Testis (tissue), 3 donors: ENCODE results near the gene KRTAP4-16. TPM values are rescaled to one million over a fixed set of nuclear protein-coding genes. Genes with fewer than 3 reads are reported as not detected.
"Not testable (repeated sequence)": the region's sequence is repeated elsewhere in the genome, so short reads cannot be mapped to it uniquely, and the experiment has no call there.

Experiments used
- DNase-seq: peaks from one replicate; pipeline ENCODE4 v3.0.0-alpha.2; 2019
- H3K27ac ChIP-seq, 2 donors: fragments of 200-600 bp; sonication (generic); one replicate each; pipeline ENCODE4 v1.5.1; 2019
- H3K27me3 ChIP-seq: fragments of 200-600 bp; sonication (generic); one replicate; pipeline ENCODE4 v1.5.1; 2019
- H3K36me3 ChIP-seq: fragments of 200-600 bp; sonication (generic); one replicate; pipeline ENCODE4 v1.5.1; 2017; ENCODE audit warnings: low read depth; ENCODE audit errors: missing control alignments
- H3K4me1 ChIP-seq: fragments of 200-600 bp; sonication (generic); one replicate; pipeline ENCODE4 v1.5.1; 2019
- H3K4me3 ChIP-seq, 2 donors: fragments of 200-600 bp; sonication (generic); one replicate each; pipeline ENCODE4 v1.5.1; 2017 to 2019
- H3K9me3 ChIP-seq: fragments of 200-600 bp; sonication (generic); one replicate; pipeline ENCODE4 v1.5.1; 2017
- CTCF ChIP-seq, 3 experiments: fragments of 450-650 bp in 2 of 3; fragments of 200-600 bp in 1 of 3; sonication (generic) in 1 of 3; IDR thresholded peaks; one replicate each; pipeline ENCODE4 v1.5.1; 2016 to 2019; ENCODE audit warnings: antibody characterized with exemption in 3 of 3, mild to moderate bottlenecking in 2 of 3, moderate library complexity in 1 of 3
- POLR2A ChIP-seq: fragments of 450-650 bp; IDR thresholded peaks from one replicate; pipeline ENCODE4 v1.6.1; 2017; ENCODE audit warnings: antibody characterized with exemption, mild to moderate bottlenecking, moderate library complexity
- WGBS, 2 donors: methylation state at CpG; one replicate each; pipeline ENCODE4 v1.1.5; 2018; 5-methylcytosine and 5-hydroxymethylcytosine counted together
- intact Hi-C: fragments of 100-400 bp; cut with DNase I; formaldehyde crosslinking; loops from one replicate; pipeline ENCODE4 v1.15.1; 2023; ENCODE audit warnings: low total_unique reads
- polyA plus RNA-seq: library from polyadenylated mRNA; stranded (reverse); fragments of 350-450 nt; fragmentation: Illumina TruSeq; extraction: RNeasy Lipid Tissue Mini Kit (QIAGEN cat#74804); gene quantifications from one replicate; pipeline ENCODE4 v1.2.3, GENCODE V29; 2014; ENCODE audit warnings: low read depth, low replicate concordance; ENCODE audit not compliant: insufficient read depth
- total RNA-seq, 2 donors: library from RNA; depleted of rRNA; stranded (reverse); fragments of >200 nt; gene quantifications; one replicate each; pipeline ENCODE4 v1.2.3, GENCODE V29; 2016

KRTAP4-16 gene
- total and polyA plus RNA-seq, 3 donors from 2014 or later = not detected

- no peak within 1 kb of the TSS for H3K27ac ChIP-seq
- intact Hi-C loops = no loop called here
- no peak for TF ChIP-seq POLR2A
Measured at GRCh38 chr17:41060052-41060604, 41.9 kb downstream of the KRTAP4-16 start, which contains the start of gene KRTAP2-3. Gene KRTAP2-3, minus strand, starts transcription at chr17:41060114. Its CDS starts 64 bp downstream, at chr17:41060050.

GRCh38 chr17:41059276-41060051 is 42.5 kb downstream of the KRTAP4-16 start:
- intact Hi-C loops, H3K4me1 ChIP-seq, H3K27ac ChIP-seq, H3K36me3 ChIP-seq, H3K27me3 ChIP-seq, H3K9me3 ChIP-seq, H3K4me3 ChIP-seq, DNase-seq: not testable (repeated sequence)
- 24 to 44% methylated on average over 8 to 9 of the region's 31 CpGs for WGBS, 2 donors

More at GRCh38 chr17:41060052-41060604, 41.9 kb downstream of the KRTAP4-16 start, which contains the start of gene KRTAP2-3:
- Histone ChIP-seq H3K4me3 (no peak within 1 kb of the TSS), H3K36me3 (no peaks in the 10 kb centered on the region), H3K4me1 (no peaks in the 10 kb centered on the region), H3K9me3 (no peaks in the 10 kb centered on the region), H3K27me3 (no peaks in the 10 kb centered on the region)
- 44 to 74% methylated on average over 6 of the region's 6 CpGs for WGBS, 2 donors
- no peak for DNase-seq

GRCh38 chr17:41058741-41059140 is 43.3 kb downstream of the KRTAP4-16 start:
- H3K27ac ChIP-seq = no peak overlapping the region
- H3K4me1 ChIP-seq = no peaks in the 10 kb centered on the region
- no peaks in the 10 kb centered on the region for H3K36me3 ChIP-seq
- WGBS, 2 donors = 83 to 96% methylated on average over 5 of the region's 5 CpGs
- no peaks in the 10 kb centered on the region for H3K9me3 ChIP-seq
- no peak overlapping the region for H3K4me3 ChIP-seq
- TF ChIP-seq POLR2A (no peak), CTCF (IDR thresholded peaks at IDR 0.05) (no peak)
- intact Hi-C loops = no loop called here
- no peak for DNase-seq
- H3K27me3 ChIP-seq = no peaks in the 10 kb centered on the region

- no peak overlapping the region for H3K4me3 ChIP-seq
- 84 to 97% methylated on average over 1 of the region's 1 CpG for WGBS, 2 donors
- intact Hi-C loops = no loop called here
Measured at GRCh38 chr17:41057547-41057946, 44.5 kb downstream of the KRTAP4-16 start.

GRCh38 chr17:41055130-41055529 is 46.9 kb downstream of the KRTAP4-16 start, which contains the start of gene KRTAP2-2:
Gene KRTAP2-2, minus strand, starts transcription at chr17:41055230. Its CDS starts 19 bp downstream, at chr17:41055211.
- H3K27me3 ChIP-seq, H3K4me1 ChIP-seq, H3K4me3 ChIP-seq, H3K36me3 ChIP-seq, DNase-seq, intact Hi-C loops, H3K27ac ChIP-seq, H3K9me3 ChIP-seq: not testable (repeated sequence)
- WGBS, 2 donors = 27 to 34% methylated on average over 1 to 3 of the region's 6 CpGs

More at GRCh38 chr17:41057547-41057946, 44.5 kb downstream of the KRTAP4-16 start:
- Histone ChIP-seq H3K27ac (no peak overlapping the region), H3K27me3 (no peaks in the 10 kb centered on the region), H3K36me3 (no peaks in the 10 kb centered on the region), H3K9me3 (no peaks in the 10 kb centered on the region), H3K4me1 (no peaks in the 10 kb centered on the region)
- DNase-seq = no peak
- TF ChIP-seq CTCF (IDR thresholded peaks at IDR 0.05) (no peak), POLR2A (no peak)

- H3K4me3 ChIP-seq, H3K4me1 ChIP-seq, intact Hi-C loops, H3K36me3 ChIP-seq, H3K27ac ChIP-seq, H3K9me3 ChIP-seq, DNase-seq, H3K27me3 ChIP-seq: not testable (repeated sequence)
- 56 to 77% methylated on average over 2 to 7 of the region's 9 CpGs for WGBS, 2 donors
Measured at GRCh38 chr17:41054556-41054955, 47.5 kb downstream of the KRTAP4-16 start.
